ENCODE data around the gene LAMA2. TPM values are rescaled to one million over a fixed set of nuclear protein-coding genes. Genes with fewer than 3 reads are reported as not detected.
"Not testable (repeated sequence)": the region's sequence is repeated elsewhere in the genome, so short reads cannot be mapped to it uniquely, and the experiment has no call there.

LAMA2 gene
- polyA plus RNA-seq, 5 donors, result 28.8 to 67.6 (median 54.6) TPM

DNA sequence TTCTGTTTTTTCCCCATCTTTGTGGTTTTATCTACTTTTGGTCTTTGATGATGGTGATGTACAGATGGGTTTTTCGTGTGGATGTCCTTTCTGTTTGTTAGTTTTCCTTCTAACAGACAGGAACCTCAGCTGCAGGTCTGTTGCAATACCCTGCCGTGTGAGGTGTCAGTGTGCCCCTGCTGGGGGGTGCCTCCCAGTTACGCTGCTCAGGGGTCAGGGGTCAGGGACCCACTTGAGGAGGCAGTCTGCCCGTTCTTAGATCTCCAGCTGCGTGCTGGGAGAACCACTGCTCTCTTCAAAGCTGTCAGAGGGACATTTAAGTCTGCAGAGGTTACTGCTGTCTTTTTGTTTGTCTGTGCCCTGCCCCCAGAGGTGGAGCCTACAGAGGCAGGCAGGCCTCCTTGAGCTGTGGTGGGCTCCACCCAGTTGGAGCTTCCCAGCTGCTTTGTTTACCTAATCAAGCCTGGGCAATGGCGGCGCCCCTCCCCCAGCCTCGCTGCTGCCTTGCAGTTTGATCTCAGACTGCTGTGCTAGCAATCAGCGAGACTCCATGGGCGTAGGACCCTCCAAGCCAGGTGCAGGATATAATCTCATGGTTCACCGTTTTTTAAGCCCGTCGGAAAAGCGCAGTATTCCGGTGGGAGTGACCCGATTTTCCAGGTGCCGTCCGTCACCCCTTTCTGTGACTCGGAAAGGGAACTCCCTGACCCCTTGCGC lies 289.5 kb downstream of the LAMA2 start:
- not testable (repeated sequence) for DNase-seq

DNA sequence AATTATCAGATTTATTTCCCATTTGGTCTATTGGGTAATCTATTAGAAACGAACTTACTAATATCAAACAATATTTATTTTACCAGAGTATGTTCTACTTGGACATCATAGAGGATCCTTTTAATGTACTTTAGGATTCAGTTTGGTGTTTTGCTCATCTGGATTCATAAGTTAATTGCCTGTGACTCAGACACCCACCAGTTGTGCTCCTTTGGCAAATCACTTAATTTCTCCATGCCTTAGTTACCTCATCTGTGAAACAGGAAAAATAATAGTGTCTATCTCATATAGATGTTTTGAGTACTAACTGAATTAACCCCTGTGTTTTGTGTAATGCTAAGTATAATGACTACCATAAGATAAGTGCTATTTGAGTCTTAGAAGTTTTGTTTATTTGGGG lies 292.1 kb downstream of the LAMA2 start:
- DNase-seq, result no peak

DNA sequence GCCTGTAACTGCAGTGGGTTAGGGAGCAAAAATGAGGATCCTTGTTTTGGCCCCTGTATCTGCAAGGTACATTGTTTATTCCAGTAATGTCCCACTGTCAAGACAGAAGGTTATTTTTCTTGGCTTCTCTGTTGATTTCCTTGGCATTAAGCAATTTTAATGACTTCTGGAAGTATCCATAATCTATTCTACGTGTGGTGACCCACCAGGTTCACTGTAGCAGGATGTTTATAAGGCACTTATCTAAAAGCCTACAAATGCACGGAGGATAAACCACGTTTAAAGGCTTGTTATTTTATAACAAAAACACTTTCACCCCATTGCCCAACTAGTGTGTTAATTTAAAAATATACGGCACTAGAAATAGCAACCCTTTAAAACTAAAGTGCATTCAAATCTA lies 294.9 kb downstream of the LAMA2 start:
- DNase-seq, result no peak

DNA sequence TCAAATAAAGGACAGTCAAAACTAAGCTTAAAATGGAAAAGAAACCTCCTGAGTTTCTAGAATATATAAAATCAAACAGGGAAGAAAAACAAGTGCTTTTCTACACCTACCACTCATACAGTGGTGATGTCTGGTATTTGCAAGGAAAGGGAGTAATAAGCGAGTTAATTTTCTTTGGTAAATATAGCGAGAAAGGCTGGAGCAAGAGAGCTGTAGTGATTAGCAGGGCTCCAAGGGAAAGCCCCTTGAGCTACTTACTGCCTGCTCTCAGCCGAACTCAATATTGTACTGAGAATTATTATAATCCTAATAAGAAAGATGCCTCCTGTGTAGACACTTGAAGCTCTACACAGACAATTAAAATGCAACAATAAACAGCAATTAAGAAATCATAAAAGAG lies 296.3 kb downstream of the LAMA2 start:
- no peak for DNase-seq

DNA sequence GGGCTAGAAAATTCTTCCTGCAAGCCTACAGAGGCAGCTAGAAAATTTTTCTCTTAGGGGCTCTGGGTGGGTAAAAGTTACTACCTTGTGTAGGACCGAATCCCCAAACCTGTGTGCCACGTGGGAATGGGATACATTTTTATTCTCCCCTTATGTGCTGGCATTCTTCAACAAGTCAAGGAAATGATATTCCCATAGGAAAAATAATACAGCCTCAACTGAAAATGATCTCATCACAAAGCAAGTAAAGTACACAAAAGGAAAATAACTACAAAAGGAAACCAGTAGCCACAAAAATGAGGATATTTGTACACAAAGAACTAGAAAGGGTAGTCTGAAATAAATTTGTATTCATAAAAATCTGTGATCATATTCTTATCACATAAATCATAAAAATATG lies 298.1 kb downstream of the LAMA2 start:
- DNase-seq, result no peak

DNA sequence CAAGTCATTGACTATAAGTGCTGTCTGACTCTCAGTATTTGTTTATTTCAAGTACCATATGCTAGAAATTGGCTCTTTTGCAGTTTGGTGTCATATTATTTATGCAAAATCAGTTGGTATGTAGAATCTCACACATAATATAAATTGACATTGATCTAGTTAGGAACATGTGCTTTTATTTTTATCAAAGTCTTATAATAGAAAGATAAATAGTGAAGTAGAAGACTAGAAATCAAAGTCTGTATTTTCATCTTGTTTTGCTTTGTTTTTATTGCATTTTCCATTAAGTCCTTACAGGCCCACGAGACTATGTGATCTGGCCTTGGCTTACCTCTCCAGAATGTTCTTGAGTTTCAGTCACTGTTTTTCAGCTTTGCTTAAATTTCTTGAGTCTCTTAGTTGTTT lies 300.3 kb downstream of the LAMA2 start:
- peak; percentile 59 to 65 for DNase-seq

DNA sequence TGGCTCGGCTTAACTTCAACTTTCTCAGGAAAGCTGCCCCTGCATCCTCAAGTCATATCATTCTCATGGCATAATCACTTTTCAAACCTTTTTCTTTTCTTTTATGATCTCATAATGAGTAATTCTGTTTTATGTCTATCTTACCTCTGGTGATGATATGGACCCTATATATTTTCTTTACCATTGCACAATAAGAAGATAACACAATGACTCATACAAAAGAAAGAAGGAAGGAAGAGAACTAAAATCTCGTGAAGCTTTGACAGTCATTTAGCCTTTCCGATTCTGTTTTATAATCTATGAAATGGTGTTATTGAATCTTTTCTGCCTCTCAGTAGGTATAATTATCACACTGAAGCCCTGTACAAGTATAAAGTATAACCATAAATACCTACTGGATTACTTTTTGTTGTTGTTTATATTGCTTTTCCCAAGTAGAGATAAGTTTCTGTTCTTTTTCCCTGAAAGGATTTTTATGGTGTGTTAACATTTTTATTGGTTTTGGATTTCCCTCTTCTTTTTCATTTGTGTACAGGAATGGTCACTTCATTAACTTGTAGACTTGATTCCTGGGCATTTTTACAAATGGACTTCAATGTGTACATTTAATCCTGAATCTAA lies 300.9 kb downstream of the LAMA2 start:
- peak in 1 of 2 donors; percentile 11 for DNase-seq

DNA sequence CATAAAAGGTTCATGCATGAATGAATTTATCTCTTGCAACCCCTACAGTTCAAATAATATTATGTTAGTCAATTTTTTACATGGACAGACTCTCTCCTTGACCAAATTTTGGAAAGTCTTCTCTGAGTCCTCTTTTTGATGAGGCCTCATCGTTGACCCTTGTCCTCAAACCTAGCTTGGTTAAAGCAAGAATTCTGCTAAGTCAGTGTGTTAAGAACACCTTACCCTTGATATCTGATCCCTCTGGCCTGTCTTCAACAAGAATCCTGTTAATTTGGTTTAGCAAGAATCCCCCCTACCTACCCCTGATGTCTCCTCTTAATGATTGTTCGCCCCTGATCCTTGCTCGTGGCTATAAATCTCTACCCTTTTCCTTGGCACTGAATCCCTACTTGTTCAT lies 301.4 kb downstream of the LAMA2 start:
- no peak for DNase-seq

DNA sequence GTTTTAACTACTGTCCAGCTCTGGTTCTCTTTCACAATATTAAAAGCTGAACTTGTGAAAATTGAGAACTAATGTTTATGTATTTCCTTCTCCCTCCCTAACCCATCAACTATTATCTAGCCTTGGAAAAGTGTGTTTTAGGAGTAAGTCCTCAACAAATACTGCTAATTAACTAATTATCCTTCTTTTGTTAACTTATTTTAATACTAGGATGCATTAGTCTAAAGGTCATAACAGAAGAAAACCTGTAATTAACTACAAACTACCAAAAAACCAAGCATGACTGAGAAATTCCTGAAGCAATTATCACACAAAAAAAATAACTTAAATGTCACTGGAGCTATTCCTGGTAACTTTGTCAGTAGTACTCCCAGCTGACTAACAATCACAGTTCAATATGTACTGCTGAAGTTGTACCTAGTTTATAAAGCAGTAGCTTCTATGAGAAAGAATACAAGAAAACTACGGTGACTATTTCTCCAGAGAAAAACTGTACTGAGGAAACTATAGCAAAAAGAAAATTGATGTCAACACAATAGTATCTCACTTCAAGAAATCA lies 301.9 kb downstream of the LAMA2 start:
- DNase-seq, result no peak

DNA sequence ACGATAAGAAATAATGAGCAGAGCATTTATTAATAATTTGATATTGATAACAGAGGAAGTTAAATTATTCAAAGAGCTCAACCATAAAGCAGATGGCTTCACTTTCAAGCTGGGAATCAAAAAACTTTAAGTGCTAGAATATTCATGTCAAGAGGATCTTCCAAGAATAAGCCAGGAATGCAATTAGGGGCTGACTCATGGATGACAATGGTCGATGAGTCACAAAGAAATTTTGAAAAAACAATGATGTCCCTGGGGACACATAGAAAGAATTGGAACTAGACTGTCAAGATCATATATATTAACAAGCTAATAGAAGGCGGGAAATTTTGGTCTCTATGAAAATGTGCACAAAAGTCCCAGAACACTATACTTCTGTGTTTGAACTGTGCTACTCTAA lies 304.1 kb downstream of the LAMA2 start:
- no peak for DNase-seq

DNA sequence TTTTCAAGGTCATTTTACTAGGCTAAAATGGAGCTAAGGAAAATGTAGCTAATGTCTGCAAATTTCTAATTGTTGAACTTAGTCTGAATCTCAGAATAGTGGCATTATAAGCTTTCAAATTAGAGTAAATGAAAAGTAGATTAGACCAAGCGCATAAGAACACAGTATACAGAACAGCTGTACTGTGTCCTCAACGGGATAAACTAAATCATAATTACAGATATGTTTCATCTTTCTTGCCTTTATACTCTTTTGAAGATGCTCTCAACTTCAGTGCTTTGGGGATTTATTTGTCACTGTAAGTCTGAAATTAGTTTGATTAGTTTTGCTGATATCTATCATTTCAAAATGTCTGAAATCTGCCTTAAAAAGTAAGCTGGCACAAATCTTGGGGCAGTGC lies 305.4 kb downstream of the LAMA2 start:
- peak; percentile 37 to 50 for DNase-seq

DNA sequence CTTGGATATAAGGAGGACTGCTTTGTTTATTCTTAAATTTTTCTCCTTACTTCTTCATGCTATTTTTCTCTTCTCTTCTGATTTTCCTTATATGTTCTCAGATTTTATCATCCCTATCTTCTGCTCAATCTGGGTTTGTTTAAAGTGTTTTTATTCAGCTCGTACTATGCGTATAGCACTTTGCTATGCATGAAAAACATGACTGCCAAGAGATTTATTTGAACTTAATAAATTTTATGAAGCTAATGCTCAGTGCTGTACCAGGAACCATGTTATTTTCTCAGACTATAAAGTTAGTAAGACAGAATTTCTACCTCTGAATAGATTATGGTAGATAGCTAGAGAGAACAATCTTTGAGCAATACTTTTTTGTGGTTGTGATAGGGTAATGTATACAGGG lies 305.9 kb downstream of the LAMA2 start:
- no peak for DNase-seq

DNA sequence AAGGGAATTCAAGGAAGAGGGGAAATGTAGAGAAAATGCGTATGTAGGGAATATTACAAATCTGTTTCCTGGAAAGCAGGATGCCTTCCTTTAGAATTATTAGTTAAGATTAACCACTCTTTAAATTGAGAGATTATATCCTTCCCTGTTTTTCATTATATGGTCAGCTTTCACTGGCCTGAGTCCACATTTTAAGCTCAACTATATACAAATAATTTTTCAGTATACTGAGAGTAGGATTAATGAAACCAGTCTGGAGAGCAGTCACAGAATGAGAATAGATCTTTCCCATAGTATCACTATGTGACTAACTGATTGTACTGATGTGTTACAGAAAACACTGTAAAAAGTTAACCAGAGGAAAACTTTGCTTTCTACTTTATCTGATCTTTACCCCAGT lies 306.3 kb downstream of the LAMA2 start:
- no peak for DNase-seq

DNA sequence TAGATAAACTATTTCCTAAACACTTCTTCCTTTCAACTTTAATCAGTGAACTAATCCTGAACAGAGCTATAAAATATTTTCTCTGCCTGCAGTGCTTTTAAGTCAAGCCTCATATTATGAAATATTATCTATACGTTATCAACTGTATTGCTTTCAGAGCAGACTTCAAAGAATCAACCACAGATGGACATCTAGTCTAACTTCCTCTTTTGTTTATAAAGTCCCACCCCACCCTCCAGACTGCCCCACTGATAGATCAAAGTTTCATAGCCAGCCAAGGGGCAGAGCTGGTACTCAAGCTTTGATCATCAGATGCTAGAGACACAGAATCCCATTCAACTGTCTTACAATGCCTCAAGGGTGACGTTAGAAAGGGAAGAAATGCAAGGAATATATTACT lies 308.3 kb downstream of the LAMA2 start:
- DNase-seq, result no peak

DNA sequence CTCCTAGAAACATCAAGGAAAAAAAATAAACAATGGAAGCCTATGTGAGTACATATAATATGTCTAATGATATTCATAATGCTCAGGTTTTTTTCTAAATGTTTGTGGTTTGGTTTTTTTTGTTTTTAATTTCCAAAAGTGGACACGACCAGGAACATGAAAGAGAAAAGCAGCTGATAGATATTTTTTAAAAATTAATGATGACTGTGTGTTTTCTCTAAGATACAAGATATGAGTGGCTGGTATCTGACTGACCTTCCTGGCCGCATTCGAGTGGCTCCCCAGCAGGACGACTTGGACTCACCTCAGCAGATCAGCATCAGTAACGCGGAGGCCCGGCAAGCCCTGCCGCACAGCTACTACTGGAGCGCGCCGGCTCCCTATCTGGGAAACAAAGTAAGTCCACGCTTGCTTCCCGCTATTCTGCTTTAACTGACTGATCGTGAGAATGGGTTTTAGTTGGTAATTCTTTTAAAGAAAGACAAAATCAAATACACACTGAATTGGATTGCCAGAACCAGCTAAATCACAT lies 309.6 kb downstream of the LAMA2 start:
- no peak for DNase-seq

DNA sequence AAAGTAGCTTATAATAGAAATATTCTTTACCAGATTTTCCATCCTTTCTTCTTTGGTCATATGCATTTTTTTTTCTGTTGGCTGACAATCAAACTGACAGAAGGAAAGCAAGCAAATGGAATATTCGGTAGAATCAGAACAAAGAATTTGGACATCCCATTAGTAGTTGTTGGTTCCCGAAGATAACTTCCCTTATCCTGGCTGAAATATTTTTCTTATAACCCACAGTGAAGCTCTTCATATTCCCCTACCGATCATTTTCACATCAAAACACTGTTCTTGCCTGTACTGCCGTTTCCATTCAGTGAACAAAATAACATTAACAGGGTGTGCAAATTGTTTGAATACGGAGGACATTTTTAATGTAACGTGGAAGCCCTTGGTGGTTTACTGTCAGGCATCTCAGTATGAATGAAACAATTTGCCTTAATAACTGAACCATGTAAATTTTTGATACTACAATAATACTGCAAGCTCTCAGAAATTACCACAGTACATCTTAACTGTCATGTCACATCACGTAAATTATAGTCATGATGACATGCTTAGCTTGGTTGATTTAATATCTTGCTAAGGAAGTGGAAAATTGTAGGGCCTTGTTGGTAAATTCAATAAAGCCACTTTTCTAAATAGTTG lies 311.5 kb downstream of the LAMA2 start:
- DNase-seq, result no peak

DNA sequence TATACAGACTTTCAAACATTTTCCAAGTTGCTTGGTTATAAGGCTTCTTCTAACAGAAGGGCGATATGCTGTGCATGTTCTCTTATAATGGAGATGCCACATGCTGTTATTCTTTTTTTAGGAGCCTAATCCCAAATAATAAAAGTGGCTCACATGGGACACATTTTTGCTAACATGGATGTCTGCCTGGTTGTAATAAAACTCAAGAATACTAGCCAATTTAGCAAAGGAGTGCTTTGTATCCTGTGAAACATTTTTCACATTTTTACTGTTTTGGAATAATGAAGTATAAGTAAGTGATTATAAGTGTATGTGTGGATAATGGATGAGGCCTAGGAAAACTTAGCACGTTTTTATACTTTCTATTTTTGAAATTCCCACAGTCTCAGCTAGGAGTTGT lies 312.2 kb downstream of the LAMA2 start:
- no peak for DNase-seq

DNA sequence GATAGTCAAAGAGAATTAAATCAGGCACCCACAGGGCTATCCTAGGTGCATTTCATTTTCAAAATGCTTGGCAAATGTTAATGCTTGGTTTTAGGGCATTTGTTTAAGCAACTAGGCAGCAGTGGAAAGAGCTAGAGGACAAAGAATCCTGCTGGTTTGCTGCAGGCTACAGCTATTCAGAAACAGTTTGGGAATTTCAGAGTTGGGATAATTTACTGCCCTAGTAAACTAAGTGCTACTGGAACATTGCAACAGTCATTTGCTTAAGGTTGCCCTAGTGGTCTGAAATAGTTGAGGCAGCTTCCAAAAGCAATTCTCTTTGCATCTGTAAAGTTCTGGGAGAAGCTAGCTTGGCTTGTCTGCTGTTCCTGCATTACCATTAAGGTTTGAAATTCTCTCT lies 312.7 kb downstream of the LAMA2 start:
- DNase-seq, result no peak

DNA sequence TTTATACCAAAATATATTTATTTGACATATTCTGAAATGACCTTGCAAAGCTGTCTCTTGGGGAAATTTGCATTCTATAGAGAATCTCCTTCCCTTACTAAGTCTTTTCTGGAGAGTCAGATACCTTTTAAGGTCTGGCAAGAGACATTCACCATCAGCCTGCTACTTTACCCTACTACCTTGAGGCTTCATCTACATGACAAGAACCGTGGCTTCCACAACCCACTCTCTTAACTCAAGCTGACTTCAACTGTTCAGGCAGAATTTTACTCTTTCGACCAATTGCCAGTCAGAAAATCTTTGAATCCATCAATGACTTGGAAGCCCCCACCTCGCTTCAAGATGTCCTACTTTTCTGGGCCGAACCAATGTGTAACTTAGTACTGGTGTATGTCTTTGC lies 314.2 kb downstream of the LAMA2 start:
- DNase-seq, result no peak

DNA sequence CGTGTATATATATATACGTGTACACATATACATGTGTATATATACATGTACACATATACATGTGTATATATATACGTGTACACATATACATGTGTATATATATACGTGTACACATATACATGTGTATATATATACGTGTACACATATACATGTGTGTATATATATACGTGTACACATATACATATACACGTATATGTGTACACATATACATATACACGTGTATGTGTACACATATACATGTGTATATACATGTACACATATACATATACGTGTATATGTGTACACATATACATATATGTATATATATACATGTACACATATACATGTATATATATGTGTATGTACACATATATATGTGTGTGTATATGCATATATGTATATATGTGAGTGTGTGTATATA lies 317.2 kb downstream of the LAMA2 start:
- no peak for DNase-seq

DNA sequence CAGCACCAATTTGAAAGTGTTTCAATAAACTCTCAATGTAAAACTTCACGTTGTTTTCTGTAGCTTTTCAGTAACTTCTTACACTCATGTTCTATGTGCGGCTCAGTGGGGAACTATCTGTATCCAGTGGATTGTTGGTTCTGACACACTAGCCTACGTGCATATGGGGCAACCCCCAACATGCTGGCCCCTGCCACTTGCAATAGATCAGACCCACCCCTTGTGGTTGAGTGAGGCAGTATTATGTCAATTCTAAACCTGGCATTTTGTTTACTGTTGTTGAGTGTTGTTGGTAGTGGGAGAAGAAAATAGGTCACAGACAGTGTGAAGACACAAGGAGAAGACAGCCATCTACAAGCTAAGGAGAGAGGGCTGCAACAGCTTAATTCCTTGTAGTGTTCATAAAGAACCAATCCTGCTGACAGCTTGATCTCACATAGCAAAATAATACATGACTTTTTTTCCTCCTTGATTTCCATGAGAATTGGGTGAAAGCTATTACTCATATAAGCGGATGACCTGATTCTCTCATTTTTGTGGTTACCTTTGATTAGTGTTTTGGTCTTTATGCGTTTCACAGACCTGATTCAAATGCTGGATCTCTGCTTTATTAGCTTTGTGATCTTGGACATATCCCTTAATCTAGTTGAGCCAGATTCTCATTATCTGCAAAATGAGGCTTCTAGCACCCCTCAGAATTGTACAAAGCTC lies 320.4 kb downstream of the LAMA2 start:
- DNase-seq, result no peak

DNA sequence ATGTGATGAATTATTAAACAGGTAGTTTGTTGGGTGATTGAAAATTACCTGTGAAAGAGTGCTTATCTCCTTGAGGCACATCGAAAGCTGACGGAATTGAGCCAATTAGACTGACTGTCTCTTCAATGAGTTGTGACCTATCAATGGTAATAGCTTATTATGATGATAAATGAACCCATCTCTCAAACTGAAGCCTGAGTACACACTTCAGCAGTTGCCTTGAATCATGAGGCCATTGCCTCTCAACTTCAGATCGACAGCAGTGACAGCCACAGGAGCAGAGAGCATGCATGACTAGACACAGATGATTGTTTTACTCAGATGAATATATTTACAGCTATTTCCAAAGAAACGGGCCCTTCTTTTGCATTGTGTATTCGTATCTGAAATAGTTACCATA lies 323.9 kb downstream of the LAMA2 start:
- DNase-seq, result no peak

Measured in right lung (tissue), 5 donors.